Upper lobe of right lung (tissue), 1 donor: ENCODE measurements around the gene EDRF1. TPM values are rescaled to one million over a fixed set of nuclear protein-coding genes. Genes with fewer than 3 reads are reported as not detected.

ENCODE experiments used
- ATAC-seq: fragments of 200-7000 bp; cut with Tn5 transposase; one replicate; pipeline ENCODE4 v1.9.1; 2020; ENCODE audit warnings: mild to moderate bottlenecking, moderate library complexity
- DNase-seq: peaks from one replicate; pipeline ENCODE4 v3.0.0-alpha.2; 2020
- H3K27ac ChIP-seq: fragments of 200-600 bp; one replicate; pipeline ENCODE4 v1.8.0; 2022
- H3K27me3 ChIP-seq: fragments of 200-600 bp; one replicate; pipeline ENCODE4 v1.8.0; 2022; ENCODE audit warnings: mild to moderate bottlenecking
- H3K36me3 ChIP-seq: fragments of 200-600 bp; one replicate; pipeline ENCODE4 v1.8.0; 2022
- H3K4me1 ChIP-seq: fragments of 200-600 bp; one replicate; pipeline ENCODE4 v1.8.0; 2022
- H3K4me3 ChIP-seq: fragments of 200-600 bp; one replicate; pipeline ENCODE4 v1.8.0; 2022; ENCODE audit warnings: mild to moderate bottlenecking
- H3K9me3 ChIP-seq: fragments of 200-600 bp; one replicate; pipeline ENCODE4 v1.8.0; 2022
- intact Hi-C: fragments of 100-400 bp; cut with DNase I; formaldehyde crosslinking; loops from one replicate; pipeline ENCODE4 v1.11.0; 2022
- total RNA-seq: library from RNA; stranded (reverse); fragmentation: NEBNext Ultra II Directional; extraction: Animal tissue kit (Norgen Biotek cat#: 25700); gene quantifications from one replicate; pipeline ENCODE4 v1.2.1, GENCODE V29; 2021
- TF ChIP-seq, protein P1 (sequence below): fragments of 200-600 bp; IDR thresholded peaks from one replicate; pipeline ENCODE4 v1.8.0; 2022; ENCODE audit warnings: antibody characterized with exemption
- donor health status: DM: no; HTN: yes; CAD: no; lungs with severe emphysema.

The EDRF1 gene
- total RNA-seq, 1 donor from 2014 or later = 20.8 TPM

DNA sequence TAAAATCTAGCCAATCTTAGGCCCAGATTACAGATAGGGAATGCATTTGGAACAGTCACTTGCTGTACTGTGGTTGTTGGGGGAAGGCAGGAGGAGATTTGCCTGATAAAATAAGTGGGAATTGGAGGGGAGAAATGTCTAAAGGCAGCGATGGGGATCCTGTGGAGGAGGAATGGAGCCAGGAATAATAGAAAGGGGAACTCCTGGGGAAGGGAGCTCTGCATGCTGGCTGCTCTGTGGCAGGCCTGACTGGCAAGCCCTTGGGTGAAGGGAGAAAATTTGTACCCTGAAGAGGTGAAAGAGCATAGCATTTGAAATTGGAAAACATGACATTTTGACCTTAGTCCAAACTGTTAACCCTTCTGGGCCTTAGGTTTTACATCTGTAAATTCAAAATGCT is 42.5 kb downstream of the EDRF1 start:
- no peak for ATAC-seq
- Histone ChIP-seq H3K9me3 (no peaks in the 10 kb centered on the region), H3K4me3 (no peak overlapping the region), H3K27me3 (no peaks in the 10 kb centered on the region), H3K27ac (no peak overlapping the region), H3K36me3 (peaks cover 78% of the 10 kb centered on the region), H3K4me1 (no peaks in the 10 kb centered on the region)
- intact Hi-C loops = no loop called here
- TF ChIP-seq, protein P1, sequence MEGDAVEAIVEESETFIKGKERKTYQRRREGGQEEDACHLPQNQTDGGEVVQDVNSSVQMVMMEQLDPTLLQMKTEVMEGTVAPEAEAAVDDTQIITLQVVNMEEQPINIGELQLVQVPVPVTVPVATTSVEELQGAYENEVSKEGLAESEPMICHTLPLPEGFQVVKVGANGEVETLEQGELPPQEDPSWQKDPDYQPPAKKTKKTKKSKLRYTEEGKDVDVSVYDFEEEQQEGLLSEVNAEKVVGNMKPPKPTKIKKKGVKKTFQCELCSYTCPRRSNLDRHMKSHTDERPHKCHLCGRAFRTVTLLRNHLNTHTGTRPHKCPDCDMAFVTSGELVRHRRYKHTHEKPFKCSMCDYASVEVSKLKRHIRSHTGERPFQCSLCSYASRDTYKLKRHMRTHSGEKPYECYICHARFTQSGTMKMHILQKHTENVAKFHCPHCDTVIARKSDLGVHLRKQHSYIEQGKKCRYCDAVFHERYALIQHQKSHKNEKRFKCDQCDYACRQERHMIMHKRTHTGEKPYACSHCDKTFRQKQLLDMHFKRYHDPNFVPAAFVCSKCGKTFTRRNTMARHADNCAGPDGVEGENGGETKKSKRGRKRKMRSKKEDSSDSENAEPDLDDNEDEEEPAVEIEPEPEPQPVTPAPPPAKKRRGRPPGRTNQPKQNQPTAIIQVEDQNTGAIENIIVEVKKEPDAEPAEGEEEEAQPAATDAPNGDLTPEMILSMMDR = no peak
- DNase-seq = no peak

DNA sequence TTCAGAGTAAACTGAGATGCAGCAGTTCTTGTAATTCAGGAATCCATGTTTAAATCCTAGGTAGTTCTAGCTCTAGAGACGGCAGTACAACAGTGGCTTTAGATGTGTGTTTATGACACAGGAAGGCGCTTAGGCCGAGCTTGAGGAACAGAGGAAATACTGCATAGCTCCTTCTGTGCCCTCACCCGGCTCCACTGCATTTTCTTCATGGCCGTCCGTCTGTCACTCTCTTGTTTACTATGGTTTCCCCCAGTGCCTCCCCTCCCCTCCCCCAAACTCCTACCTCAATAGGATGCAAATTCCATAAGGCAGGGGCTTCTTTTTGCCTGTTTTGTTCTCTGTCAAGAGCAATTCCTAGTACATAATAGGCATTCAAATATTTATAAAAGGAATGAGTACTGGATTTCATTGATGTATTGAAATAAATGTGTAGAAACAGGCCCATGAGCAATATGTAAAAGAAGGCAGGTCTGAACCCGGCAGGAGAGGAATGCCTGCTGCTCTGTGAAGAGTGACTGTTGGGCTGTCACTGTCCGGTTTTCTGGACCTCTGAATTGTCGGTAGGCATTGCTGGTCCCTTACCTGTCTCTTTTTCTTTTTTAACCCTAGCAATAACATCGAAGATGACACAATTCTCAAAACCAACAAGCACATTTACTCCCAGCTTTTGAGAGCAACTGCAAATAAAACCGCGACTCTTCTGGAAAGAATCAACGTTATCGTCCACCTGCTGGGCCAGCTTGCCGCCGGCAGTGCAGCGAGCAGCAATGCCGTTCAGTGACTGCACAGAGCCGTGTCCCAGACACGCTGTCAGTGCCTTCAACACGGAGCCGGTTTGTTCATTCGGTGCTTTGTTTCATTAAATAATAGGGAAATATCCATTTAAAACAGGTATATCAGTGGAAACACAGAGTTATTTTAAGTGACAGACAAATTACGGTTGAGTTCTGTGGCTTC is 43.5 kb downstream of the EDRF1 start:
- no peaks in the 10 kb centered on the region for H3K27me3 ChIP-seq
- H3K9me3 ChIP-seq = no peaks in the 10 kb centered on the region

DNA sequence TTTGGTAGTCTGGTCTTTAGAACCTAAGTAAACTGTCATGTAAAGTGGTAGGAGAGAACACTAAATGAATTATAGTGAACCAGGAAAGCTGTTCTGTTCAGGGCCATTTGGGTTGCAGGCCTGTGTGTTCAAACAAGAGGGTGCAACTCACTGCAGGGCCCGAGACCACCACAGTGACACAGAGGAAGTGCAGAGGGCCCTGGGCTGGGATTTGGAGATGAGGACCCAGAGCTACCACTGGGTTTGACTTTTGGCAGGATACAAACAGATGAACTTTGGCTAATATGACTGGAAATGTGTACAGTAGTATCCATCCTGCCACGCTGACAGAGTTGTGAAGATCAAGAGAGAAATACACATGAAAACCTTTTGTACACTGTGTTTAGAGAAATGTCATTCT is 46.3 kb downstream of the EDRF1 start:
- intact Hi-C loops = no loop called here
- Histone ChIP-seq H3K27me3 (no peaks in the 10 kb centered on the region), H3K4me1 (no peaks in the 10 kb centered on the region), H3K27ac (no peak overlapping the region), H3K36me3 (peaks cover 43% of the 10 kb centered on the region), H3K4me3 (no peak overlapping the region), H3K9me3 (no peaks in the 10 kb centered on the region)
- TF ChIP-seq, protein P1 = no peak
- DNase-seq (no peak), ATAC-seq (no peak)

More for the DNA sequence above, 43.5 kb downstream of the EDRF1 start:
- TF ChIP-seq, protein P1 = no peak
- DNase-seq (no peak), ATAC-seq (no peak)
- Histone ChIP-seq H3K4me1 (no peaks in the 10 kb centered on the region), H3K27ac (no peak overlapping the region), H3K36me3 (peaks cover 70% of the 10 kb centered on the region), H3K4me3 (no peak overlapping the region)
- intact Hi-C loops = no loop called here

DNA sequence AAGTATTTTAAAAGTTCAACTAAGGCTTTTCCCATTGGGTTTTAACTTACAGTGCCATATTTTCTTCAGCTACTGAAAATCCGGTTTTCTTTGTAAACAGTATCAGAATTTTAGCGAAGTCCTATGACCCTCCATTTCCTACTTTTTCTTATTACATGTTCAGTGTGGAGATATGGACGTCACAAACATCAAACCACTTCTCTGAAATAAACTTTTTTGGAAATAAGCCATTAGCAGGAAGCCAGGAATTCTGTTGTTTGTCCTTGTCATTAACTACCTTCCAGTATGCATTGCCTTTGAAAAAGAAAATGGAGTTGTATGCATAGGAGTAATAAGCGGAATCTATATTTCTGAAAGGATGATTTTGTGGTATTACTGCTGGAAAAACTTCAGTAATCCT is 47.0 kb downstream of the EDRF1 start:
- TF ChIP-seq, protein P1 = no peak
- DNase-seq (no peak), ATAC-seq (no peak)
- peaks cover 36% of the 10 kb centered on the region for H3K36me3 ChIP-seq
- H3K27me3 ChIP-seq = no peaks in the 10 kb centered on the region
- H3K9me3 ChIP-seq = no peaks in the 10 kb centered on the region
- H3K4me1 ChIP-seq = no peaks in the 10 kb centered on the region
- H3K4me3 ChIP-seq = no peak overlapping the region
- intact Hi-C loops = no loop called here
- no peak overlapping the region for H3K27ac ChIP-seq

DNA sequence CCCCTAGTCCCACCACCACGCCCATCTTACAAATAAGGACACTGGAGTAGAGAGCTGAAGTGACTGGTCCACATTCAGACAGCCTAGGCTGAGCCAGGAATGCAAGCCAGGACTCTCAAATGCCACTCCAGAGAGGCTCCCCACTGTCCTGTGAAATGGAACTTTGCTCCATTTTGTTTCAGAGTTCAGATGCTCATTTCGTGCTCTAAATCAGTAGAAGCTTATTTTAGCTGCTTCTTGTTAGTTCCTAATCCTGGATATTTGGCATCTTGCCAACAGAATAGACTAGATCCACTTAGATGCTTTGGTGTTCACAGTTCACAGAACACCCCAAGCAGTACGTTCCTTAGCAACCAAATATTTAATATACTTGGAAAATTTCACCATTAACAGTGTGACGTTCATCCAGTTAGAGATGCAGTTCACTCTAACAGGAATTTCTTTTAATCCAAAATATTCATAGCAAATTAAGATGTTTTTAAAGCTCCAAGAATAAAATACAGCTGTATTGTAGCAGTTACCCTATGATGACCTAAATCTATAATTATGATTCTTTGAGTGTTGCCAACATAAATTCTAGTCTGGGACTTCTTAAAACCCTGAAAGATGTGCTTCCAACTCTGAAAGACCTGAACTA is 48.8 kb downstream of the EDRF1 start:
- H3K27ac ChIP-seq = no peak overlapping the region
- intact Hi-C loops = no loop called here
- no peaks in the 10 kb centered on the region for H3K27me3 ChIP-seq
- H3K9me3 ChIP-seq = no peaks in the 10 kb centered on the region
- peaks cover 22% of the 10 kb centered on the region for H3K36me3 ChIP-seq
- ATAC-seq (peak; percentile 52), DNase-seq (no peak)
- H3K4me3 ChIP-seq = no peak overlapping the region
- TF ChIP-seq, protein P1 = no peak
- H3K4me1 ChIP-seq = no peaks in the 10 kb centered on the region
